Left ventricle myocardium superior (tissue), 1 donor: Measurements from ENCODE around the gene GPC6. TPM values are rescaled to one million over a fixed set of nuclear protein-coding genes. Genes with fewer than 3 reads are reported as not detected.

ENCODE experiments used
- ATAC-seq: fragments of 200-7000 bp; cut with Tn5 transposase; one replicate; pipeline ENCODE4 v1.9.1; 2020; ENCODE audit warnings: mild to moderate bottlenecking, moderate library complexity
- DNase-seq: peaks from one replicate; pipeline ENCODE4 v3.0.0-alpha.2; 2020
- intact Hi-C: fragments of 100-400 bp; cut with micrococcal nuclease; formaldehyde crosslinking; loops from one replicate; pipeline ENCODE4 v1.11.0; 2022
- total RNA-seq: library from RNA; stranded (reverse); fragmentation: NEBNext Ultra II Directional; extraction: Animal tissue kit (Norgen Biotek cat#: 25700); gene quantifications from one replicate; pipeline ENCODE4 v1.2.1, GENCODE V29; 2021
- donor health status: DM: no; HTN: yes; CAD: no; lungs with severe emphysema.

The GPC6 gene
- total RNA-seq, 1 donor from 2014 or later: 1.6 TPM

DNA sequence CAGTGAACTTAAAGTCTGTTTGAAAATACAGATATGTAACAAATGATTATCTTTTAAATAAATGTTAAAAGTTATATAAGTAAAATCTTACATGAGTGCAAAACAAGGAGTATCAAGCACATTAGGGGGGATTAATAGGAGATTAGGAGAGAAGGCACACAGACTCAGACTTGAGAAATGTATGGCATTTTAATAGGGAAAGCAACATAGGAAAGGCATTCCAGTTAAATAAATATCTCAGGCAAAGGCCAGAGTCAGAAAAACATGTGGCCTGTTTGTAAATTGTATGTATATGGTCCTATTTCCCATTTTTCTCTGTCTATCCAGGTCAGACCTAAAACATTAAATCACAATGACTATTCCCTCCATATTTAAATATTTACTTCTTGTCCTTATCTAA is 462.7 kb downstream of the GPC6 start:
- DNase-seq: no peak
- no peak for ATAC-seq
- intact Hi-C loops: no loop called here

DNA sequence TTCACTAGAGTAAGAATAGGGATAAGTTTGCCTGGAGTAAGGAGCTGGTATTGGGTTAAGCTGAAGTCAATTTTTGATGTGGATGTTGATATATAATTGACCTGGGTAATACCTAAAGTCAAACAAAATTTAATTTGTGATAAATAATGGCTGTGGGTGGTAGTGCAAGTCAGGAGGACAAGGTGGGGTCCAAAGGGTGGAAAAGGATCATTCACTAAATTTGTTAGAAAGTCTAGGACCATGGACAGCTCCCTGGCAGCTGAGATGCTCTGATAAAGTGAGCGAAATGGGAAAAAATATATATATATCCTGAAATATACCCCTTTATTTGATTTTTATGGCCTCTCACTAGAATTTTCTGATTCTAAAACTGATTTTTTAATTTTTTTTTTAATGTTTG is 463.5 kb downstream of the GPC6 start:
- intact Hi-C loops: no loop called here
- ATAC-seq (no peak), DNase-seq (no peak)

DNA sequence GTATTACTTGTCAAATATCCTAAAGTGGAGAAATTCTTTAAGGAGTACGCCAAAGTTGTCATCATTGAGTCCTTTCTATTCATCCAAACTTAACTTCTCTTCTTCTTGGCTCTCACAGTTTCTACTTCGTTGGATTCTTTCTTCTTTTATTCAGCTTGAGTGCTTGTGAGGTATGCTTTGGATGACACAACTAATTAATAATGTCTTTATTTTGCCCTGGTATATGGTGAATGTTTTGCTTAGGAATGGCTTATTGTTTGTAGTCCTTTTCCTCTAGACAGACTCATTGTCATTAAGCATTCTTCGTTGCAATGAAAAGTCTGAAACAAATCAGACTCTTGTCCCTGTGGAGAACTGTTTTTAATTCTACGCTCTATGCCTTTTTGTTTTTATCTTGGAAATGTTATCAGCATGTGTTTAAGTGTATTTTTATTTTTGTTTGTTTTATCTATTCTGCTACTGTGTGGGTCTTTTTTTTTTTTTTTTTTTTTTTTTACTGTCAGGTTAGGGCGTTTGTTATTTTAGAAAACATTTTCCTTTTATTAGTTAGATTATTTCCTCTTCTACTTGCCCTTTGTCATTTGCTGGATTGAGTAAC is 471.5 kb downstream of the GPC6 start:
- DNase-seq (no peak), ATAC-seq (no peak)
- intact Hi-C loops: no loop called here

DNA sequence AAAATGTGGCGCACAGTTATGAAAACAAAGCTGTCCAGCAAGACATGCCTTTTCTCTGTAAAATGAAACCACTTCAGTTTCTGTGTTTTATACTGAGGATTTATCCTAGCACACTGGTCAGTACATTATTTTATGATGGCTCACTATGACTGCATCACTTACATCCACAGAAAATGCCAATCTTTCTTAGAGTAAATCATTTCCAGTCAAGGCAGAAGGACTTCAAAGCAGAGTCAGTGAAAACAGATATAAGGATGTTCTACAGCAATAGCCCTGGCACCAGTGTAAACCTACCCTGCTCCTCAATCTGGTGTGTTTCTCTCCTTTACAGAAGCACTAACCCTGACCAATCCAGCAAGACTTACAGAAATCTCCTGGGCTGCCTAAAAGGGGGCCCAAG is 473.5 kb downstream of the GPC6 start:
- intact Hi-C loops: no loop called here
- no peak for DNase-seq
- ATAC-seq: no peak

DNA sequence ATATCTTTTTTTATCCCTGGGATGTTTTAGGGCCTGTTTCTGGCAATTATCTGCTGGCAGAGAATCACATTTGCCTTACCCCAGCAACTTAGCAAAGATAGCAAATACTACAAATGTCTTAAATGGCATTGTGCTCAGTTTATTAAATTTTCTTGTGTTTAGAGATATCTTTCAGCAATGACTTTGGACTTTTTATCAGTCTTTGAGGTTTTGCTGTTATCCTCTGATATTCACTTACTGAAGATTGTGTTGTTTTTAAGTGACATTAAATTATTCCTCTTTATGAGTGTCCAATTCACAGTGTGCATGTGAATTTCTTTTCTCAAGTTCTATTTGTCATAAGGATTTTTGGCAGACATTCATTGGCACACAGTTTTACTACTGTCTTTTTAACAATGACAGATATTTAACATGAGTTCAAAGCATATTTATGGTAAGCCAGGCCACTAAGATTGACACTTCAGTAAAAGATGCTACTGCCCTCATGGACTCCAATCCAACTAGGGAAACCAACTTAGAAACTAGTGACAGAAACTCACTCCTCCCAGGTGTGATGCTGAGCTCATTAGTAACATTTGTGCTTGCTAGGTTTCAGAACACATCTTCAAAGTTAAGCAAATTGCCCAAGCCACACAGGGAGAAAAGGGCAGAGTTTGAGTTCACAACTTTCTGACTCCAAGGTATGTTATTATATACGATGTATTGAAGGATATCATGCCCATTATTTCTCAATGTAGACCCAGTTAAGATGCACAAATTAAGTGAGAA is 481.9 kb downstream of the GPC6 start:
- intact Hi-C loops: no loop called here
- ATAC-seq: no peak
- no peak for DNase-seq

DNA sequence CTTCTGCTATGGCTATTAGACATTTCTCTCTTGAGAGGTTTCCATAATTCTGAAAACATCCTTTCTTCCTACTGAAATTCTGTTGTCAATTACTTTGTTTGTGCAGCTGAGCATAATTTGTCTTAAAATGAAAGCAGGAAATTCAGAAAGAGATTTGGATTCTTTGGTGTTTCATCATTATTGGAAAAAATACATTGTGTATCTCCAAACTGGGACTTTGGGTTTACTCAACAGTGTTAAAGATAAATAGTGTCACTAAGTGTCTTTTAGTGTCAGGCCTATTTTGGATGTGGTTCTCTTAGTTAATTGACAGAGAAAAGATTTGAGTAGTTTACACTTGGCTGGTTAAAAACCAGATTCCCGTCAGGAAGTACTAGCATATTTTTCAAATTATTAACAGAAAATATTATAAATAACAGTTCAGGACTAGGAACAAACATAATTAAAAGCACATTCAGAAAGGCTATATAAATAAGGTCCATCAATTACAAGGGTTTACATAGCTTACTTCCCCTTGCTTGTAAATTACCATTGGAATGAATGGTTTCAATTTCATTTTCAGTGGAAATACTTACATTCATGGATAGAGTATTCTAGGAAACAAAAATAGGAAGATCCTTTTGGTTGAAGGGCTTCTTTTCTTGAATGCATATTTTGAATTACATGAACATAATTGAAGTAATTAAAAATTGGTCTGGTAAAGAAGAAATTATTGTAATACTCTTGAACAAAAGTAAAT is 483.1 kb downstream of the GPC6 start:
- ATAC-seq (no peak), DNase-seq (no peak)
- intact Hi-C loops: no loop called here

DNA sequence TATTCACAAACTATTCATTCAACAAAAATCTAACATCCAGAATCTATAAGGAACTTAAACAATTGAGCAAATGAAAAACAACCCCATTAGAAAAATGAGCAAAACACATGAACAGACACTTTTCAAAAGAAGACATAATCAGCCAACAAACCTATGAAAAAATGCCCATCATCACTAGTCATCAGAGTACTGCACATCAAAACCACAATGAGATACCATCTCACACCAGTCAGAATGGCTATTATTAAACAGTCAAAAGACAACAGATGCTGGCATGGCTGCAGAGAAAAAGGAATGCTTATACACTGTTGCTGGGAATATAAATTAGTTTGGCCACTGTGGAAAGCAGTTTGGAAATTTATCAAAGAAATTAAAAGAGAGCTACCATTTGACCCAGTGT is 487.6 kb downstream of the GPC6 start:
- ATAC-seq: no peak
- intact Hi-C loops: no loop called here
- DNase-seq: no peak

DNA sequence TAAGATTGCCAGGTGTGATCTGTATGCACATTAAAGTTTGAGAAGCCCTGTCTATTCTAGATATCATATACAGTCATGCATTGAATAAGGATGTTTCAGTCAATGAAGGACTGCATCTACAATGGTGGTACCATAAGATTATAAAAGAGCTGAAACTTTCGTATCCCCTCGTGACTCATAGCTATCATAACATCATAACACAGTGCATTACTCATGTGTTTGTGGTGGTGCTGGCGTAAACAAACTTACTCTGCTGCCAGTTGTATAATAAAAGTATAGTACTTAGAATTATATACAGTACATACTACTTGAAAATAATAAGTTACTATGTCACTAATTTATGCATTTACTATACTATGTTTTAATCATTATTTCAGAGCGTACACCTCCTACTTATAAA is 489.3 kb downstream of the GPC6 start:
- no peak for DNase-seq
- no peak for ATAC-seq
- intact Hi-C loops: no loop called here

DNA sequence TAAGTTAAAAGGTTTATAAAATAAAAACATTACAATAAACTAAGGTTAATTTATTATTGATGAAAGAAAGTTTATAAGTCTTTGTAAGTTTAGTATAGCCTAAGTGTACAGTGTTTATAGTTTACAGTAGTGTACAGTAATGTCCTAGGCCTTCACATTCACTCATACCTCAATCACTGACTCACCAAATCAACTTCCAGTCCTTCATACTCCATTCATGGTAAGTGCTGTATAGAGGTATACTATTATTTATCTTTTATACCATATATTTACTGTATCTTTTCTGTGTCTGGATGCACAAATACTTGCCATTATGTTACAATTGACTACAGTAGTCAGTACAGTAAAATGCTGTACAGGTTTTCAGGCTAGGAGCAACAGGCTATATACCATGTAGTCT is 490.0 kb downstream of the GPC6 start:
- no peak for ATAC-seq
- intact Hi-C loops: no loop called here
- no peak for DNase-seq

DNA sequence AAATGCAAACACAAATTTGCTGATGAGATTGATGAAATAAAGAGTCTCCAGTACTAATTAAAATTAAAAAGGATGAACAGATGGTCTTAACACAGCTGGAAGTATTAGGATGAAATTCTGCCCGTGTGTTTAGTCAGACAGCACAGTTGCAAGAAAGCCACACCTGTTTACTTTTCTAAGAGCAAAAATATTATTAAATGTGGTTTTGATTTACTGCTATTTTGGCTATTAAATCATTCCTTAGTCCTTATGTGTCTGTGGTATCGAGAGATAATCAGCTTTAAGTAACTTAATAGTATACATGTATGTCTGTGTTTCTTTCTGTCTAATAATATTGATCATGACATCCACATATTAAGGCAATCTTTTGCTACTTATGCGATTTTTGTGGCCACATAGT is 494.9 kb downstream of the GPC6 start:
- ATAC-seq (no peak), DNase-seq (no peak)
- intact Hi-C loops: no loop called here

DNA sequence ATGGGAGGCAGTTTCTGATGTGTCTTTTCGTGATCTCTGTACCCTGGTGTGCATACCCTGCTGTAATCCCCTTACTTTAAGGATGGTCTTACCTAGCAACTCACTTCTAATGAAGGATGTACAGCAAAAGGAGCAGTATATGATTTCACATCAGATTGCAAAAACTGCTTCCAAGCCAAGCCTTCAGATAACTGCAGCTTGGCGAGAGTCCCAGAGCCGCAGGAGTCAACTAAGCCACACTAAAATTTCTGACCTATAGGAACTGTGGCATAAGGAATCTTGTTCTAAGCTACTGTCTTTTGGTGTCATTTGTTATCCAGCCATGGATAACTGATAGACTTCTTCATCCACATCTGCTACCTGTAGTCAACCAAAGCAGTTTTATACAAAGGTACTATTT is 496.7 kb downstream of the GPC6 start:
- no peak for DNase-seq
- no peak for ATAC-seq
- intact Hi-C loops: no loop called here

DNA sequence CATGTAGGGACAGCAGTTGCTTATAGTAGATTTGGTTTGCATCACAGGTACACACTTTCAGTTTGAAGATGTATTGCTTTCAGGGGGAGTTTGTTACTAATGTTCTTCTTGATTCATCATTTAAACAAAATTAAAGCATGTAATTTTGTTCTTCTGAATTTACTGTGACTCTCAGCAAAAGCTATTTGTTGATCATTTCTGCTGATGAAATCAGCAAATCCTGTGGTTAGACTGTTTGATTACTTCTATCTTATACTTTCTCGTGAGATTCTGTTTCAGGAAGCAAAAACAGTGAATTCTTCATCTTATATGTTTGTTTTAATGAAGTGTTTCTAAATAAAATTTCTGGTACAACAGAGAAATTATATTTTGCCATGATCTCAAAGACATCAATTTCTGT is 497.6 kb downstream of the GPC6 start:
- no peak for DNase-seq
- ATAC-seq: no peak
- intact Hi-C loops: no loop called here

DNA sequence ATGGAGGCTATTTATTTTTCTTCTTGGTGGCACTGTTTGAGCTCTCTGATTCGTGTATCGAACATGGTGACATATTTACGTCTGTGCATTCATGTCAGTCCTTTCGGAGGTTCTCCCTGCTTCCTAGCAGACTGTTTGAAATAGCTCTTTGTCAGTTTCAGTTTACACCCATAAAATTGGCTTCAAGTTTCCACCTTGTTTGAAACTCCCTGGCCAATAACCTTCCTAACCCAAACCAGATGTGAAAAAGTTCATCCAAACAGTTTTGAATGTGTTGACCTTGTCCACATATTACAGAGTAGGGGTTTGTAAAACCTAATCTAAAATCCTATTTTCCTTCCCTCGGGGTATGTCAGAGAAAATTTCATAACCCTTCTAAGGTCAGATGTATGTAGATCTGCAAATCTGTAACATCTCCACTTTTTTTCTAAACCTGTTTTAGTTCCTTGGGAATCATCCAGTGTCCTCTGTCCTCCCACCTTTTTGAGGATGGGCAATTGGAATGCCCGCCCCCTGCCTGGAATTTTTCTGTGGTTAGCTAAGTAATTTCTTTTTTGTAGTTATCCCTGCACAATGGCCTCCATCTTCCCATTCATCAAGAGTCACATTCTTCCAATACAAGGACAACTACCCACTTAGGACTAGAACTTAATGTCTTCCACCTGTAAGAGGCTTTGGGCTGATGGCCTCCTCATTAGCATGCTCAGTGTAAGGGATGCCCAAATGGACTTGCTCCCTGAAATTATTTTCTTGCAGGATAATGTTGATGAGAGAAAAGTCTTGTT is 499.8 kb downstream of the GPC6 start:
- DNase-seq (no peak), ATAC-seq (no peak)
- intact Hi-C loops: no loop called here

DNA sequence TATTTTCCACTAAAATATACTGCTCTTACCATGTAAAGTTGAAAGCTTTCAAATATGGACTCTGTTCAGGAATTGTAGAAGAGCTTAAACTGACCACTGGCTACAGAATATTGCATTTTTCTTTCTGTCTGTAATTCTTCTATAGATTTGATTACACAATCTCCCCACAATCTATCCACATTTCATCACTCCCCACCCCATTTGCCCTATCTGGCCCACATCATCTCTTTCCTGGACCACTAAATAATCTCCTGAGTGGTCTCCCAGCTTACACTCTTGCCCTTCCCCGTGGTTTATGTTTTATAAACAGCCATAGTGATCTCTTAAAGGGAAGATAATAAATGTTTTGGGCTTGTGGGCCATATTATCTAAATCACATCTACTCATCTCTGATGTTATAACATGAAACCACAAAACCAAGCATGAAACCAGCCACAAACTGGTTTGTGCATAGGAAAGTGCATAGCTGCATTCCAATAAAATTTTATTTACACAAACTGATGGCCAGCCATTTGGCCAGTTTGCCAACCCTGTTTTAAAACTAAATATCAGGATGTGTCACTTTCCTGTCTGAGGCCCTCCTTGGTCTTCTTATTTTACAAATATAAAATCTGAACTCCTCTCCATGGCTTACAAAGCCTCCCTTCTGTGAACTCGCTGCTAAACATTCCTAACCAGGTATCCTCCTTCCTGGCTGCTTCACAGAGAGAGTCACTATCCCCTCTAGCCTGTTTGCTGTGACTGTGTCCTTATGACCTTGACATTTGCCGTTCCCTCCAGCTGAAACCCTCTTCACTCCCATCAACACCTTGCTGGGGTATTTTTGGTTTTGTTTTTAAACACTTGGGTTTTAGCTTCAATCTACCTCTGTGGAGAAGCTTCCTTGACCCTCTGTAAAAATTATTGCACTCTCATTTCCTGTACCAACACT is 500.9 kb downstream of the GPC6 start:
- intact Hi-C loops: no loop called here
- no peak for ATAC-seq

DNA sequence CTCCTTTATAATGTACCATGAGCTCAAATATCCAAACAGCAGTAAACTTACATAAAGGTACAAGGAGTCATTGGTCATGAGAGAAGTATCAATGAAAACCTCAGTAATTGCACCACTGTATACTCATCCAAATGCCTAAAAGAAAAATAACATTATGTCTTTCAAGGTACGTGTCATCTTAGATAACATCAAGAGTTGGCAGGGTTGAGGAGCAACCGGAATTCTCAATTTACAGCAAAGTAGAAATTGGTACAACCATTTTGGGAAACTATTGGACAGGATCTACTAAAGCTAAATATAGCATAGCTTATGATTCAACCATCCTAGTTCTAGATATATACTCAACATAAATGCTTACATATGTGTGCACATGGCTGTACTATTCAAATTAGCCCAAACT is 502.8 kb downstream of the GPC6 start:
- intact Hi-C loops: no loop called here
- DNase-seq: no peak
- no peak for ATAC-seq

More for the DNA sequence above, 500.9 kb downstream of the GPC6 start:
- no peak for DNase-seq

DNA sequence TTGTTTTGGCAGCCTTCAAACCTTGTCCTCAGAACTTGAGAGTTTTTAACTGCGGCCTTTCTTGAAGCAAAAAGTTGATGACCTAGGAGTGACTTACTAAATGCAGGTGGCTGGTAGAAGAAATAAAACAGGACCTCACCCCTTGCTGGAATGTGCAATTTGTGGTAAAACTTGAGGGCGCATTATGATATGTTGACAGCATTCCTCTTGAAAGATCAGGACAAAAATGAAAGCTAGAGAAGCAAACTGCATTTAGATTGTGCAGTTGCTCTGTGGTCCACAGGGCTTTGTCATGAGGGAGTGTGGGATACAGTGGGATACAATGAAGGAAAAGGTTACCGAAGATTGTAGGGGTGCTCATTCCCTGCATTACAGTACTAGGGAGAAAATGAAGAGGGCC is 504.2 kb downstream of the GPC6 start:
- intact Hi-C loops: no loop called here
- ATAC-seq (no peak), DNase-seq (no peak)

DNA sequence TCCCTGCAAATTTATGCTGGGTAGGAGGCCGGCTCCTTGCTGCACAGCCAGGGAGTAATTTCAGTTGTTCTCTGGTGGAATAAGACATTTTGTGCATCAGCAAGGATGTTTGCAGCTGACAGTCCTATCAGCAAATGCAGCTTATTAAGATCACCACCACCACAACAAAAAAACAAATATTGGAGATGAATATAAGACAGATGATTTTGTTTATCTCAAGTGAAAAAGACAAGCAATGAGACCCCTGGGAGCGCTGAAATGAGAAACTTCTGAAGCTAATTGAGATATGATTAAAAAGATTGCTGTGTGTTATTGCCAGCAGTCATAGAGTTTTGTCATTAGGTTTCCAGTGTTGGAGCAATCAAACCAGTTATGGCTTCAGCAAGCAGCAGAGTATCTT is 505.6 kb downstream of the GPC6 start:
- intact Hi-C loops: no loop called here
- no peak for ATAC-seq

DNA sequence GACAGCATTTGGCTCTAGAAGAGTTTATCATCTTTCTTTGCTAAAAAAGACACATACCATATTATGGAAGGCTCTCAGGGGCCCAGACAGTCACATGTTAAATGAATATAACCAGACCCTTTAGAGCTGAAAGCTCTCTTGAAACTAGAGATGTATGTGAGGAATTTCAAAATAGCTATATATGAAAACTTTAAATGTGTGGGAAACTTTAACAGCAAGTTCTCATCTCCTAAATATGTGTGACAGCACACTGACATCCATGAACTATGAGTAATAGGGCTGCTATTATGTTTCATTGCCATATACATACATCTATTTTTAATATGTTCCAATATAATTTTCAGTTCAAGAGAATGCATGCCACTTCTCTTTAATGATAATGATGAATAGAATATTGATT is 509.5 kb downstream of the GPC6 start:
- intact Hi-C loops: no loop called here
- DNase-seq (no peak), ATAC-seq (no peak)

More for the DNA sequence above, 505.6 kb downstream of the GPC6 start:
- no peak for DNase-seq

DNA sequence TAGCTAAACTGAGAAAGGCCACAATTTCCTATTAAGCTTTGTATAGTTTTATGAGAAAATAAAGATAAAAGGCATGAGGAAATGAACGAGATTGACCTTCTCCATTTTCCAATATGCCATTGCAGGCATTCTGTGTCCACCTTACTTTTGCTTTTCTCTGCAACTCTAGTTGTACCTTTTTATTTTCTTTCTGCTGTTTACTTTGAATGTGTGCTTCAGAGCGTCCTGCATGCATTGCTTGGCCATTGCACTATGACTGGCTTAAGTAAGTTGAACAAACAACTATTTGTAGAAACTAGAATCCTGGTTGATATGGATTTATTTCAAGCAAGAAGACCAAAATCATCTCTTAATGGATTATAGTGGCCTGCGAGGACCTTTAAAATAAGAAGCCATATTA is 510.3 kb downstream of the GPC6 start:
- no peak for ATAC-seq
- no peak for DNase-seq
- intact Hi-C loops: no loop called here
